CD4-positive, CD25-positive, alpha-beta regulatory T cell (primary cell): Measurements from ENCODE around the gene RPA3. TPM values are rescaled to one million over a fixed set of nuclear protein-coding genes. Genes with fewer than 3 reads are reported as not detected.

ENCODE experiments used
- ATAC-seq, 2 donors: fragments of 150-1000 bp; cut with Tn5 transposase; one replicate each; pipeline ENCODE4 v1.10.0; 2021; ENCODE audit warnings: low read depth in 2 of 2, moderate number of reproducible peaks in 2 of 2, moderate library complexity in 1 of 2
- DNase-seq, 3 donors: peaks; one replicate each; pipeline versions ENCODE4 v3.0.0 to v3.0.0-alpha.2; 2012 to 2022; ENCODE audit warnings: mixed read lengths in 1 of 3
- H3K27ac ChIP-seq: one replicate; pipeline ENCODE4 v1.7.0; 2013; ENCODE audit warnings: mild to moderate bottlenecking, low read length; ENCODE audit not compliant: insufficient read depth, poor library complexity, severe bottlenecking
- H3K27me3 ChIP-seq: one replicate; pipeline ENCODE4 v1.7.0; 2013; ENCODE audit warnings: low read length; ENCODE audit not compliant: control insufficient read depth, insufficient read depth
- H3K36me3 ChIP-seq: one replicate; pipeline ENCODE4 v1.7.0; 2013; ENCODE audit warnings: mild to moderate bottlenecking, low read length, moderate library complexity; ENCODE audit not compliant: control insufficient read depth, insufficient read depth
- H3K4me1 ChIP-seq: 2 replicates; pipeline ENCODE4 v1.7.0; 2013; ENCODE audit warnings: mild to moderate bottlenecking, low read length; ENCODE audit not compliant: insufficient read depth, control insufficient read depth, poor library complexity, severe bottlenecking
- H3K4me3 ChIP-seq: one replicate; pipeline ENCODE4 v1.7.0; 2013; ENCODE audit warnings: low read depth, mild to moderate bottlenecking, low read length, moderate library complexity
- H3K9me3 ChIP-seq, 2 experiments: 1 replicate in 1 of 2; 2 replicates in 1 of 2; pipeline ENCODE4 v1.7.0; 2013; ENCODE audit warnings: low read length in 2 of 2, mild to moderate bottlenecking in 1 of 2, moderate library complexity in 1 of 2; ENCODE audit not compliant: control insufficient read depth in 2 of 2
- H3K27ac Mint-ChIP-seq, 3 donors: one replicate each; pipeline ENCODE4 v1.8.0; 2020 to 2022; ENCODE audit warnings: mild to moderate bottlenecking in 3 of 3, mixed read lengths in 3 of 3, moderate library complexity in 2 of 3
- H3K27me3 Mint-ChIP-seq: one replicate; pipeline ENCODE4 v1.8.0; 2022; ENCODE audit warnings: mild to moderate bottlenecking, mixed read lengths
- H3K36me3 Mint-ChIP-seq: one replicate; pipeline ENCODE4 v1.8.0; 2020; ENCODE audit warnings: mixed read lengths
- H3K4me1 Mint-ChIP-seq, 4 donors: one replicate each; pipeline ENCODE4 v1.8.0; 2020 to 2022; ENCODE audit warnings: mixed read lengths in 4 of 4, mild to moderate bottlenecking in 1 of 4
- H3K4me3 Mint-ChIP-seq, 4 donors: one replicate each; pipeline ENCODE4 v1.8.0; 2020 to 2022; ENCODE audit warnings: mild to moderate bottlenecking in 4 of 4, mixed read lengths in 4 of 4, moderate library complexity in 3 of 4
- H3K9me3 Mint-ChIP-seq, 7 donors: one replicate each; pipeline ENCODE4 v1.8.0; 2020 to 2022; ENCODE audit warnings: mixed read lengths in 7 of 7, mild to moderate bottlenecking in 3 of 7, moderate library complexity in 2 of 7
- polyA plus RNA-seq, 4 donors: library from polyadenylated mRNA; unstranded; fragments of 300-500 nt; fragmentation: Illumina TruSeq; gene quantifications; one replicate each; pipeline ENCODE4 v1.2.3, GENCODE V29; 2021
- total RNA-seq: library from RNA; stranded (reverse); gene quantifications from one replicate; pipeline ENCODE4 v1.2.3, GENCODE V29; 2022

Gene RPA3
- total and polyA plus RNA-seq, 5 donors from 2014 or later, result 29.9 to 138 (median 106) TPM

DNA sequence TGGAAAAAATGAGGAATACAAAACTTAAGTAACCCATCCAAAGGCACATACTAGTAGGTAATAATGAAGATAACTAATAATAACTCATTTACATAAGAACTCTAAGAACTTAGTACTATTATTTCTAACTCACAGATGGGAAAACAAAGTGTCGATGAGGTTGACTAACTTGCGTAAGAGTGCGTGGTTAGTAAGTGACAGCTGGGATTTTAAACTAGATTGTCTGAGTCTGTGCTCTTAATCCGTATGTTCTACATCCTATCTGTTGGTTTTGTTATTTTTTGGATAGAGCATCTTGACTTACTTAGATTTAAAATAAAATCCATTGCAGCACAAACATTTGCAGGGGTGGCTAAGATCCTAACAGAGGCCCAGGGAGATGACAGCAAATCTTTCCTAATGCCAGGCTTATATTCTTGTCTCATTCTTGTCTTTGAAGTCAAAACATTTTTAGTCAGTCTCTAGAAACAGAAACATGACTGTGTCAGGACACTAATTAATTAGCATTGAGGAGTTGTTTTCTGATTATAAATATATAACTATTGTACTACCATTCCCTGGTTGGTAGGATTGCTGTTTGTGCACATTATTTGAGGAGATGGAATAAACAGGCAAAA lies 11.7 kb downstream of the RPA3 start:
- no peak overlapping the region for H3K27ac Mint-ChIP-seq
- no peak overlapping the region for H3K4me3 Mint-ChIP-seq
- peaks cover 11% of the 10 kb centered on the region for H3K36me3 Mint-ChIP-seq
- no peak for DNase-seq
- Histone ChIP-seq H3K27ac (no peak overlapping the region), H3K36me3 (no peaks in the 10 kb centered on the region), H3K4me3 (no peak overlapping the region), H3K9me3 (no peaks in the 10 kb centered on the region), H3K27me3 (no peaks in the 10 kb centered on the region), H3K4me1 (no peaks in the 10 kb centered on the region)
- ATAC-seq, result no peak
- no peaks in the 10 kb centered on the region for H3K9me3 Mint-ChIP-seq
- H3K4me1 Mint-ChIP-seq, result peaks cover 10 to 25% (median 22%) of the 10 kb centered on the region in 4 donors
- no peaks in the 10 kb centered on the region for H3K27me3 Mint-ChIP-seq

DNA sequence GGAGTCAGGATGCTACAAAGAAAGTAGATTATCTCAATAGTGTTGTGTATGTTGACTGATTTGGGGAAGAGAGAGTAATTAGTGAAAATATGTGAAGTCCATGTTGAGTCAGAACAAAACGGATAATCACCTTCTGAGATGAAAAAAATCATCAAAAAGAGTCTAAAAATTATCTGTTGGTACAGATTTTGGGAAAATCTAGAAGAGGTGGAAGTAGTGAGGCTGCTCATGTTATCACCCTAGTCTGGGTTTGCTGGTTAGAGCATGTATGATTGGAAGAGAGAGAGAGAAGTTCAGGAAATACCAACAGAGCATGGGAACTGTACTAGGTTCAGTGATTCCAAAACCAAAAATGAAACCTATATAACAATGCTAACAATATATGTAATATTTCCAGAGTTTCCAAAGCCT lies 12.3 kb downstream of the RPA3 start:
- no peak for DNase-seq
- H3K36me3 ChIP-seq, result no peaks in the 10 kb centered on the region
- no peaks in the 10 kb centered on the region for H3K27me3 Mint-ChIP-seq
- no peaks in the 10 kb centered on the region for H3K9me3 ChIP-seq
- no peak overlapping the region for H3K27ac Mint-ChIP-seq
- H3K9me3 Mint-ChIP-seq, result no peaks in the 10 kb centered on the region
- H3K4me3 ChIP-seq, result no peak overlapping the region
- no peak overlapping the region for H3K27ac ChIP-seq
- no peaks in the 10 kb centered on the region for H3K27me3 ChIP-seq
- peaks cover 11% of the 10 kb centered on the region for H3K36me3 Mint-ChIP-seq
- no peak for ATAC-seq
- no peak overlapping the region for H3K4me3 Mint-ChIP-seq
- peaks cover 11 to 27% (median 23%) of the 10 kb centered on the region in 4 donors for H3K4me1 Mint-ChIP-seq
- H3K4me1 ChIP-seq, result no peaks in the 10 kb centered on the region

DNA sequence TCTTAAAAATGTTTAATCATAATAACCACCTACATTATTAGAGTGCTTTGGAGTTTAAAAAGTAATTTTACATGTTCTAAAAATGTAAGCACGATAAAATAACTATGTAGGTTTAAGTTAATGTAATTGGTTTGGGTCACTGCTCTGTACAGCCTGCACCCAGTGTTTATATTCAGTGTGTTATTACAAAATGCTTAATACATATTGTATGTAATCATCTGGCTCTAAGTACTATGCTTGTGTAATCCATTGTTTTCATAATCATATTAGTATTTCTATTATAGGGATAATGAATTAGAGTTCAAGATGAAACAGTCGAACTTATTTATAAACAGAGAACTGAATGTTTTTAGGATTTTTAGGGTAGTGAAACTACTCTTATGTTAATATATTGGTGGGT lies 13.1 kb downstream of the RPA3 start:
- H3K9me3 Mint-ChIP-seq, result no peaks in the 10 kb centered on the region
- H3K36me3 Mint-ChIP-seq, result peaks cover 11% of the 10 kb centered on the region
- no peaks in the 10 kb centered on the region for H3K27me3 ChIP-seq
- no peaks in the 10 kb centered on the region for H3K9me3 ChIP-seq
- H3K4me1 Mint-ChIP-seq, result peaks cover 15 to 26% (median 25%) of the 10 kb centered on the region in 4 donors
- H3K27ac ChIP-seq, result no peak overlapping the region
- H3K27me3 Mint-ChIP-seq, result no peaks in the 10 kb centered on the region
- H3K4me3 Mint-ChIP-seq, result no peak overlapping the region
- ATAC-seq (no peak), DNase-seq (no peak)
- no peak overlapping the region for H3K4me3 ChIP-seq
- no peaks in the 10 kb centered on the region for H3K36me3 ChIP-seq
- H3K4me1 ChIP-seq, result no peaks in the 10 kb centered on the region
- no peak overlapping the region for H3K27ac Mint-ChIP-seq

DNA sequence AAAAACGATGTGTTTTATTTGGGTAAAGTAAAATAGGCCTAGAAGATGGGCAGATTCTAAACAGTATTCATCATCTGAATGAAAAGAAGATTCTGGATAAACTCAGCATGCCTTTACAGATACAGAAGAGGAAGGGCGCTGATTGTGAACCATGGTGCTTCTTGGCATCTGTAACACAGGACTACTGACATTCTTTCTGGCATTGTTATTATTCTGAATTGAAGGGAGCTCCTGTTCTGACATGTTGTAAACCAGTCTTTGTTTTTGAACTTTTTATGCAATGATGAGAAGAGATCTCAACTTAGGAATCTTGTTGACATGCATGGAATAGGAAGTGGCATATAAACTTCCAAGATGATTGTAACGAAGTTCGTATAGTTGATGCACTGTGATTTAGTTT lies 13.5 kb downstream of the RPA3 start:
- Histone ChIP-seq H3K36me3 (no peaks in the 10 kb centered on the region), H3K27me3 (no peaks in the 10 kb centered on the region), H3K4me1 (no peaks in the 10 kb centered on the region), H3K9me3 (no peaks in the 10 kb centered on the region), H3K27ac (no peak overlapping the region), H3K4me3 (no peak overlapping the region)
- Mint-ChIP-seq H3K27me3 (no peaks in the 10 kb centered on the region), H3K27ac (no peak overlapping the region), H3K4me3 (no peak overlapping the region), H3K9me3 (no peaks in the 10 kb centered on the region), H3K4me1 (peaks cover 15 to 29% (median 24%) of the 10 kb centered on the region in 4 donors), H3K36me3 (peaks cover 6% of the 10 kb centered on the region)
- ATAC-seq (no peak), DNase-seq (no peak)

DNA sequence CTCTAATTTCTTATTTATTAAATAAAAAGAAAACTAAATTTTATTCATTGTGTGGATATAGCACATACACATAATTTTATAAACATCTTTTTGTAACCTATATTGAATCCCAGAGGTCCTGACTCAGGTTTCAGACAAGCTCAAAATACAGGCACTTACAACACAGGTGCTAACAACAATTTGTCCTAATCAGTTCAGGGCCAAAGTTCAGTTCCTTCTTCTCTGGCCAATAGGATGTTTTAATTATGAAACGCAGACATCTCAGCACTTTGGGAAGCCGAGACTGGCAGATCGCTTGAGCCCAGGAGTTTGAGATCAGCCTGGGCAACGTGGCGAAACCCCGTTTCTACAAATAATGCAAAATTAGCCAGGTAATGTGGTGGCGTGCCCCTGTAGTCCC lies 15.0 kb downstream of the RPA3 start:
- Mint-ChIP-seq H3K4me3 (no peak overlapping the region), H3K4me1 (peaks cover 11 to 34% (median 25%) of the 10 kb centered on the region in 4 donors), H3K9me3 (no peaks in the 10 kb centered on the region), H3K27ac (no peak overlapping the region), H3K27me3 (no peaks in the 10 kb centered on the region), H3K36me3 (peaks cover 6% of the 10 kb centered on the region)
- no peak for DNase-seq
- Histone ChIP-seq H3K9me3 (no peaks in the 10 kb centered on the region), H3K4me3 (no peak overlapping the region), H3K36me3 (no peaks in the 10 kb centered on the region), H3K27me3 (no peaks in the 10 kb centered on the region), H3K27ac (no peak overlapping the region), H3K4me1 (no peaks in the 10 kb centered on the region)
- ATAC-seq, result no peak

DNA sequence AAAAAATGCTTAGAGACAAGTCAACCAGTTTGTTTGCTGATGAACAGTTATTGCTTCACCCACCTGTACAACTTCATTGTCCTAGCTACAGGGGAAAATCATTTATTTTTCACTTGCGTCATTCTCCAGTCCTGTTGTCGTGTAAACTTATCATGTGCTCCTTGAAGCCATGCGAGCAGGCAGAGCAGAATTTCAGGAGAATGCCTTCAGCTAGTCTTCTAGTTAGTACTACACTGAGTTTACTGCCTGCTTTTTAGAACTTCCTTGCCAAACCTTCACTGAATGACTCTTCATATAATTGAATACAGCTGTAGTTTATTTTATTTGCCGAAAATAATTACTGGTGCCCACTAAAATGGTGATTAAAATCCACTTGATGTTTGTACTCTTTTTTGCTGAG lies 15.6 kb downstream of the RPA3 start:
- Mint-ChIP-seq H3K4me1 (peaks cover 18 to 39% (median 26%) of the 10 kb centered on the region in 4 donors), H3K4me3 (no peak overlapping the region), H3K27ac (peak overlapping the region in 1 of 3 donors; percentile 47), H3K36me3 (peaks cover 6% of the 10 kb centered on the region), H3K9me3 (no peaks in the 10 kb centered on the region), H3K27me3 (no peaks in the 10 kb centered on the region)
- H3K27ac ChIP-seq, result no peak overlapping the region
- H3K4me1 ChIP-seq, result no peaks in the 10 kb centered on the region
- no peak overlapping the region for H3K4me3 ChIP-seq
- H3K27me3 ChIP-seq, result no peaks in the 10 kb centered on the region
- H3K36me3 ChIP-seq, result no peaks in the 10 kb centered on the region
- no peaks in the 10 kb centered on the region for H3K9me3 ChIP-seq
- DNase-seq (no peak), ATAC-seq (no peak)

DNA sequence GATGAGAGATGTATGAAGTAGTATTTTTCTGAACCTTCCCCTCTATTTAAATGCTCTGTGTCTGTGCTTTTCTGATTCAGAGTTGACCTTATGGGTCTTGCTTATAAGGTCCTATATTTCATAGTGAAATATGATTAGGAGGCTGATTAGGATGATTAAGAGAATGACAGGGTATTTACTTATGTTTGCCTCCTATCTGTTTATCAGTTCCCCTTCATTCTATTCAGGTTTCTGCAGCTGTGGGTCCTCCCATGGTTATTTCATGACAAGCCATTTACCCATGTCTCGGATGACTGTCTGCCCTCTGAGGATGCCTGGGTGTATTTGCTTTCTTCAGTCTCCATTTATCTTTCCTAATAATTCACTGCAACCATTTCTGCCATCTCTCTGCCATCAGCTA lies 16.9 kb downstream of the RPA3 start:
- peak overlapping the region in 1 of 3 donors; percentile 7 for H3K27ac Mint-ChIP-seq
- H3K4me1 ChIP-seq, result no peaks in the 10 kb centered on the region
- DNase-seq (no peak), ATAC-seq (no peak)
- no peak overlapping the region for H3K4me3 ChIP-seq
- H3K4me1 Mint-ChIP-seq, result peaks cover 20 to 38% (median 29%) of the 10 kb centered on the region in 4 donors
- no peaks in the 10 kb centered on the region for H3K9me3 ChIP-seq
- no peaks in the 10 kb centered on the region for H3K27me3 Mint-ChIP-seq
- no peaks in the 10 kb centered on the region for H3K27me3 ChIP-seq
- peaks cover 9% of the 10 kb centered on the region for H3K36me3 Mint-ChIP-seq
- H3K27ac ChIP-seq, result no peak overlapping the region
- H3K36me3 ChIP-seq, result no peaks in the 10 kb centered on the region
- H3K9me3 Mint-ChIP-seq, result no peaks in the 10 kb centered on the region
- H3K4me3 Mint-ChIP-seq, result peak overlapping the region in 1 of 4 donors; percentile 2

DNA sequence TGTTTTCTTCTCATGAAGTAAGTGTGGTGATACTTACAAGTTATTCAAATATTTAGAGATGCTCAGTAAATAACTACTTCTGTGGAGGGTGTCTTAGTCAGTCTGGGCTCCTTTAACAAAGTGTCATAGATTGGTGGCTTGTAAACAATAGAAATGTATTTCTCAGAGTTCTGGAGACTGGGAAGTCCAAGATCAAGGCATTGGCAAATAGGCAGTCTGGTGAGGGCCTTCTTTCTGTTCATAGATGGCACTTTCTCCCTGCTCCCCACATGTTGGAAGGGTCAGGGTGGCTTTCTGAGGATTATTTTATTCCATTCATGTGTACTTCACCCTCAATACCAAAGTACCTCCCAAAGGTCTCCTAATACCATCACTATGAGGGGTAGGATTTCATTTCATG lies 18.4 kb downstream of the RPA3 start:
- no peak overlapping the region for H3K4me3 ChIP-seq
- Mint-ChIP-seq H3K27me3 (no peaks in the 10 kb centered on the region), H3K9me3 (no peaks in the 10 kb centered on the region), H3K36me3 (peaks cover 18% of the 10 kb centered on the region), H3K4me1 (peaks cover 14 to 38% (median 24%) of the 10 kb centered on the region in 4 donors), H3K4me3 (no peak overlapping the region), H3K27ac (peak overlapping the region in 1 of 3 donors; percentile 28)
- no peaks in the 10 kb centered on the region for H3K36me3 ChIP-seq
- H3K9me3 ChIP-seq, result no peaks in the 10 kb centered on the region
- no peaks in the 10 kb centered on the region for H3K27me3 ChIP-seq
- no peak overlapping the region for H3K27ac ChIP-seq
- ATAC-seq (no peak), DNase-seq (no peak)
- no peaks in the 10 kb centered on the region for H3K4me1 ChIP-seq
